NCI-H2029 treated with DMSO at 0.1 percent for 48 hours (cell line): ENCODE measurements around the gene AFAP1.

ENCODE experiments used
- DNase-seq: peaks from one replicate; lab custom pipeline; 2025; lab: John Stamatoyannopoulos, UW

Gene AFAP1

GRCh38 chr4:7841894-7842293, 97.8 kb downstream of the AFAP1 start:
- no peak for DNase-seq

- no peak for DNase-seq
These were observed 98.6 kb downstream of the AFAP1 start for GRCh38 chr4:7841071-7841470.

GRCh38 chr4:7839856-7840255, 99.8 kb downstream of the AFAP1 start:
- DNase-seq, result no peak

GRCh38 chr4:7838136-7838782, 101.4 kb downstream of the AFAP1 start:
- DNase-seq, result no peak

GRCh38 chr4:7837597-7838135, 102.0 kb downstream of the AFAP1 start:
- DNase-seq, result no peak

GRCh38 chr4:7831858-7832730, 107.6 kb downstream of the AFAP1 start:
- DNase-seq, result no peak

GRCh38 chr4:7831330-7831729, 108.3 kb downstream of the AFAP1 start:
- DNase-seq, result no peak

GRCh38 chr4:7830747-7831146, 108.9 kb downstream of the AFAP1 start:
- DNase-seq, result no peak

- DNase-seq, result no peak
These were observed 109.7 kb downstream of the AFAP1 start for GRCh38 chr4:7829652-7830580.

GRCh38 chr4:7828793-7829301, 110.8 kb downstream of the AFAP1 start:
- no peak for DNase-seq

- DNase-seq, result peak; percentile 22
These were observed 111.5 kb downstream of the AFAP1 start for GRCh38 chr4:7828011-7828720.

GRCh38 chr4:7827566-7827965, 112.1 kb downstream of the AFAP1 start:
- no peak for DNase-seq

GRCh38 chr4:7826909-7827306, 112.8 kb downstream of the AFAP1 start:
- no peak for DNase-seq

- no peak for DNase-seq
These were observed 113.3 kb downstream of the AFAP1 start for GRCh38 chr4:7826176-7826908.

- peak; percentile 28 for DNase-seq
These were observed 115.4 kb downstream of the AFAP1 start for GRCh38 chr4:7824218-7824617.

- DNase-seq, result no peak
These were observed 116.2 kb downstream of the AFAP1 start for GRCh38 chr4:7823416-7823824.

- DNase-seq, result no peak
These were observed 116.8 kb downstream of the AFAP1 start for GRCh38 chr4:7822877-7823276.

GRCh38 chr4:7822137-7822505, 117.5 kb downstream of the AFAP1 start:
- DNase-seq, result no peak

GRCh38 chr4:7821245-7822136, 118.2 kb downstream of the AFAP1 start:
- DNase-seq, result no peak
